Measurements from ENCODE around the gene C6orf120. TPM values are rescaled to one million over a fixed set of nuclear protein-coding genes. Genes with fewer than 3 reads are reported as not detected.

Gene C6orf120
- total RNA-seq, 1 experiment from 2014 or later, result 12.5 TPM

- Histone ChIP-seq H3K9me3 (ENCODE audit: insufficient read depth, low read depth) (no peaks in the 10 kb centered on the region), H3K4me1 (replicated peaks; ENCODE audit: insufficient read depth) (peaks cover 34% of the 10 kb centered on the region), H3K79me2 (ENCODE audit: low read depth) (peaks cover 45% of the 10 kb centered on the region), H3K27ac (peak overlapping the region; percentile 34), H3K36me3 (ENCODE audit: low read depth) (0 out of 2 replicates have a peak, but pooled peaks cover 3% of the 10 kb centered on the region), H3K4me2 (peak overlapping the region; percentile 99), H3F3A (ENCODE audit: insufficient read depth, low read depth) (peaks cover 25% of the 10 kb centered on the region; the same call in 1 of the 2 replicates), H4K20me1 (ENCODE audit: insufficient read depth) (peaks cover 11% of the 10 kb centered on the region), H3K9me2 (ENCODE audit: insufficient read depth) (no peaks in the 10 kb centered on the region), H3K27me3 (ENCODE audit: insufficient read depth, low read depth) (no peaks in the 10 kb centered on the region), H2AFZ (peak overlapping the region; percentile 81), H3K4me3 (peak overlapping the region; percentile 74)
- intact Hi-C loops (cut with micrococcal nuclease; ENCODE audit: unreplicated experiment), result loop anchor here (1.0 kb wide), 1 partner anchor 21 kb away; the partner anchor contains the start of genes C6orf120 and WDR27
- BruUV-seq (replicated peaks), result no TSS peak
- no peak for TF ChIP-seq CTCF (conservative IDR thresholded peaks at IDR 0.05)
- TF ChIP-seq EZH2 (IDR thresholded peaks at IDR 0.05; ENCODE audit: low read depth), result no peak
- DNase-seq, result peak; percentile 36 to 39
- ChIA-PET CTCF (no interaction called here), POLR2A (ENCODE audit: unreplicated experiment) (no interaction called here)
Observed at GRCh38 chr6:169723200-169723909, 21.4 kb downstream of the C6orf120 start.

- Histone ChIP-seq H3K4me3 (no peak overlapping the region; the same call in 1 of the 2 replicates), H3K79me2 (ENCODE audit: low read depth) (peaks cover 41% of the 10 kb centered on the region), H2AFZ (no peak overlapping the region), H3K27ac (no peak overlapping the region), H4K20me1 (ENCODE audit: insufficient read depth) (peaks cover 11% of the 10 kb centered on the region), H3K9me3 (ENCODE audit: insufficient read depth, low read depth) (no peaks in the 10 kb centered on the region), H3K4me1 (replicated peaks; ENCODE audit: insufficient read depth) (peaks cover 34% of the 10 kb centered on the region), H3K4me2 (no peak overlapping the region), H3F3A (ENCODE audit: insufficient read depth, low read depth) (peaks cover 25% of the 10 kb centered on the region; the same call in 1 of the 2 replicates), H3K36me3 (ENCODE audit: low read depth) (0 out of 2 replicates have a peak, but pooled peaks cover 3% of the 10 kb centered on the region), H3K9me2 (ENCODE audit: insufficient read depth) (no peaks in the 10 kb centered on the region), H3K27me3 (ENCODE audit: insufficient read depth, low read depth) (no peaks in the 10 kb centered on the region)
- ChIA-PET POLR2A (ENCODE audit: unreplicated experiment) (no interaction called here), CTCF (no interaction called here)
- TF ChIP-seq EZH2 (IDR thresholded peaks at IDR 0.05; ENCODE audit: low read depth) (no peak), CTCF (conservative IDR thresholded peaks at IDR 0.05) (no peak)
- intact Hi-C loops (cut with micrococcal nuclease; ENCODE audit: unreplicated experiment), result loop anchor here (1.0 to 2.0 kb wide), 2 partner anchors 22 to 27 kb away; partner anchors contain the start of genes C6orf120, DYNLT2, ERMARD and WDR27
- no peak for DNase-seq
- no TSS peak for BruUV-seq (replicated peaks)
Observed at GRCh38 chr6:169723991-169724493, 22.1 kb downstream of the C6orf120 start.

- Histone ChIP-seq H3K27ac (peak within 1 kb of the TSS; percentile 60), H3K36me3 (ENCODE audit: low read depth) (0 out of 2 replicates have a peak, but pooled peaks cover 3% of the 10 kb centered on the region), H3F3A (ENCODE audit: insufficient read depth, low read depth) (peaks cover 25% of the 10 kb centered on the region; the same call in 1 of the 2 replicates), H3K9me2 (ENCODE audit: insufficient read depth) (no peaks in the 10 kb centered on the region), H3K79me2 (ENCODE audit: low read depth) (peaks cover 35% of the 10 kb centered on the region), H3K4me3 (peak within 1 kb of the TSS; percentile 75), H3K4me2 (peak within 1 kb of the TSS; percentile 99), H2AFZ (peak within 1 kb of the TSS; percentile 95), H4K20me1 (ENCODE audit: insufficient read depth) (peaks cover 11% of the 10 kb centered on the region), H3K27me3 (ENCODE audit: insufficient read depth, low read depth) (no peaks in the 10 kb centered on the region), H3K9me3 (ENCODE audit: insufficient read depth, low read depth) (no peaks in the 10 kb centered on the region), H3K4me1 (replicated peaks; ENCODE audit: insufficient read depth) (peaks cover 34% of the 10 kb centered on the region)
- intact Hi-C loops (cut with micrococcal nuclease; ENCODE audit: unreplicated experiment), result loop anchor here (2.0 kb wide), 1 partner anchor 26 kb away; the partner anchor contains the start of genes DYNLT2 and ERMARD
- TSS peak; percentile 64 for BruUV-seq (replicated peaks)
- POLR2A ChIA-PET (ENCODE audit: unreplicated experiment), result no interaction called here
- no peak for TF ChIP-seq CTCF (conservative IDR thresholded peaks at IDR 0.05)
- no peak for TF ChIP-seq EZH2 (IDR thresholded peaks at IDR 0.05; ENCODE audit: low read depth)
- CTCF ChIA-PET, result no interaction called here
- DNase-seq, result peak in 1 of 2 experiments; percentile 33
Observed at GRCh38 chr6:169724494-169725124, 22.7 kb downstream of the C6orf120 start, which contains the start of gene PHF10. TSS of gene PHF10 (minus strand) at chr6:169724500. CDS start at chr6:169723931, 569 bp downstream.

Measured in PC-9 (cell line).